Measurements from ENCODE around the gene NRXN3. TPM values are rescaled to one million over a fixed set of nuclear protein-coding genes. Genes with fewer than 3 reads are reported as not detected.

NRXN3 gene
- total RNA-seq, 4 donors from 2014 or later, result 4.1 to 11.9 (median 5.8) TPM

GRCh38 chr14:79209418-79209817, 1039.2 kb downstream of the NRXN3 start:
- no peak for DNase-seq
- Histone ChIP-seq H3K9me3 (no peaks in the 10 kb centered on the region), H3K4me3 (no peak overlapping the region), H3K4me1 (no peaks in the 10 kb centered on the region), H3K36me3 (no peaks in the 10 kb centered on the region), H3K27ac (no peak overlapping the region), H3K27me3 (no peaks in the 10 kb centered on the region)
- in situ Hi-C loops (cut with MboI; ENCODE audit: low pct_ligation_motif_present in 1 of 4, low pct_unique_long_range_greater_than_20kb in 1 of 4, low sequenced_read_pairs in 3 of 4), result no loop called here
- no peak for TF ChIP-seq POLR2A (IDR thresholded peaks at IDR 0.05)
- no peak for TF ChIP-seq POLR2AphosphoS5 (IDR thresholded peaks at IDR 0.05)
- TF ChIP-seq EP300 (IDR thresholded peaks at IDR 0.05; ENCODE audit: low read depth), result no peak
- no peak for TF ChIP-seq CTCF (IDR thresholded peaks at IDR 0.05)
- 36 to 40% methylated on average over 2 of the region's 2 CpGs for WGBS, 2 donors (ENCODE audit: low coverage in 1 of 2)
- intact Hi-C loops (cut with DNase I; ENCODE audit: low total_unique reads), result no loop called here

- DNase-seq, result no peak
- in situ Hi-C loops (cut with MboI; ENCODE audit: low pct_ligation_motif_present in 1 of 4, low pct_unique_long_range_greater_than_20kb in 1 of 4, low sequenced_read_pairs in 3 of 4) (no loop called here), intact Hi-C loops (cut with DNase I; ENCODE audit: low total_unique reads) (no loop called here)
- 61 to 69% methylated on average over 3 of the region's 3 CpGs for WGBS, 2 donors (ENCODE audit: low coverage in 1 of 2)
- H3K9me3 ChIP-seq, result no peaks in the 10 kb centered on the region
- TF ChIP-seq CTCF (IDR thresholded peaks at IDR 0.05), result no peak
- no peak for TF ChIP-seq POLR2A (IDR thresholded peaks at IDR 0.05)
- no peak for TF ChIP-seq POLR2AphosphoS5 (IDR thresholded peaks at IDR 0.05)
- no peak for TF ChIP-seq EP300 (IDR thresholded peaks at IDR 0.05; ENCODE audit: low read depth)
- no peak overlapping the region for H3K27ac ChIP-seq
- no peaks in the 10 kb centered on the region for H3K4me1 ChIP-seq
- H3K4me3 ChIP-seq, result no peak overlapping the region
- H3K36me3 ChIP-seq, result no peaks in the 10 kb centered on the region
- H3K27me3 ChIP-seq, result no peaks in the 10 kb centered on the region
Observed at GRCh38 chr14:79225815-79226214, 1055.6 kb downstream of the NRXN3 start.

GRCh38 chr14:79229383-79229909, 1059.3 kb downstream of the NRXN3 start:
- no peak for DNase-seq
- in situ Hi-C loops (cut with MboI; ENCODE audit: low pct_ligation_motif_present in 1 of 4, low pct_unique_long_range_greater_than_20kb in 1 of 4, low sequenced_read_pairs in 3 of 4) (no loop called here), intact Hi-C loops (cut with DNase I; ENCODE audit: low total_unique reads) (no loop called here)
- H3K4me3 ChIP-seq, result no peak overlapping the region
- H3K27ac ChIP-seq, result no peak overlapping the region
- TF ChIP-seq CTCF (IDR thresholded peaks at IDR 0.05) (no peak), POLR2A (IDR thresholded peaks at IDR 0.05) (no peak), POLR2AphosphoS5 (IDR thresholded peaks at IDR 0.05) (no peak)
- no peaks in the 10 kb centered on the region for H3K36me3 ChIP-seq
- WGBS, 2 donors (ENCODE audit: low coverage in 1 of 2), result 21 to 48% methylated on average over 3 to 8 of the region's 8 CpGs
- no peaks in the 10 kb centered on the region for H3K4me1 ChIP-seq
- H3K9me3 ChIP-seq, result no peaks in the 10 kb centered on the region
- no peaks in the 10 kb centered on the region for H3K27me3 ChIP-seq

GRCh38 chr14:79242666-79243065, 1072.5 kb downstream of the NRXN3 start:
- H3K36me3 ChIP-seq, result no peaks in the 10 kb centered on the region
- in situ Hi-C loops (cut with MboI; ENCODE audit: low pct_ligation_motif_present in 1 of 4, low pct_unique_long_range_greater_than_20kb in 1 of 4, low sequenced_read_pairs in 3 of 4), result no loop called here
- TF ChIP-seq POLR2A (IDR thresholded peaks at IDR 0.05), result no peak
- intact Hi-C loops (cut with DNase I; ENCODE audit: low total_unique reads), result no loop called here
- no peak overlapping the region for H3K4me3 ChIP-seq
- DNase-seq, result no peak
- H3K9me3 ChIP-seq, result no peaks in the 10 kb centered on the region
- H3K4me1 ChIP-seq, result no peaks in the 10 kb centered on the region
- no peak overlapping the region for H3K27ac ChIP-seq
- no peaks in the 10 kb centered on the region for H3K27me3 ChIP-seq

- WGBS, 2 donors (ENCODE audit: low coverage in 1 of 2), result 54 to 70% methylated on average over 2 to 3 of the region's 3 CpGs
- TF ChIP-seq POLR2A (IDR thresholded peaks at IDR 0.05) (no peak), POLR2AphosphoS5 (IDR thresholded peaks at IDR 0.05) (no peak), EP300 (IDR thresholded peaks at IDR 0.05; ENCODE audit: low read depth) (no peak), CTCF (IDR thresholded peaks at IDR 0.05) (no peak)
- in situ Hi-C loops (cut with MboI; ENCODE audit: low pct_ligation_motif_present in 1 of 4, low pct_unique_long_range_greater_than_20kb in 1 of 4, low sequenced_read_pairs in 3 of 4) (no loop called here), intact Hi-C loops (cut with DNase I; ENCODE audit: low total_unique reads) (no loop called here)
- Histone ChIP-seq H3K9me3 (no peaks in the 10 kb centered on the region), H3K36me3 (no peaks in the 10 kb centered on the region), H3K4me1 (no peaks in the 10 kb centered on the region), H3K27ac (no peak overlapping the region), H3K27me3 (no peaks in the 10 kb centered on the region), H3K4me3 (no peak overlapping the region)
- no peak for DNase-seq
Observed at GRCh38 chr14:79246173-79246572, 1076.0 kb downstream of the NRXN3 start.
